NK-92 treated with Interleukin-12 subunit alpha and Interleukin-12 subunit beta, amount 100 ng/mL, for 24 hours (cell line): ENCODE results near the gene COPB2.

Experiments used
- DNase-seq: peaks from one replicate; lab custom pipeline; 2025; lab: John Stamatoyannopoulos, UW

Gene COPB2

GRCh38 chr3:139327861-139328260 is 61.6 kb downstream of the COPB2 start:
- DNase-seq: no peak

- no peak for DNase-seq
Measured at GRCh38 chr3:139327231-139327630, 62.2 kb downstream of the COPB2 start.

DNA sequence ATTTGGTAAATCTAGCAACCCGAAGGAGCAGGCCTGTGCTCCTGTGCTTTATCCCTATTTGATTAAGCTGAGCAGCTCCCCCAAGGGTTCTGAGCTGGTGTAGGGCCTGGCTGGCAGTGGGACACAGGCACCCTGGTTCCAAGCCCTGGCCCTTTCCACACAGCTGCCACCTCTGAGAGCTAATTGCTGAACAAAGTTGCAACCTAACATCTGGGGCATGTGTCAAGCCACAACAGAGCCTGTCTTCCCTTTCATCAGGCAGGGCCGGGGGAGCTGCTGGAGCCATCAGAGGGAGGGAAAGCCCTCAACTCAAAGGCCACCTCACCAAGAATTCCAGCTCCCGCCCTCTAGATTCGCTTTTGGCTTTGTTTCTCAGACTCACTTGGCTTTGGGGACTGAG is 62.7 kb downstream of the COPB2 start:
- DNase-seq: no peak

DNA sequence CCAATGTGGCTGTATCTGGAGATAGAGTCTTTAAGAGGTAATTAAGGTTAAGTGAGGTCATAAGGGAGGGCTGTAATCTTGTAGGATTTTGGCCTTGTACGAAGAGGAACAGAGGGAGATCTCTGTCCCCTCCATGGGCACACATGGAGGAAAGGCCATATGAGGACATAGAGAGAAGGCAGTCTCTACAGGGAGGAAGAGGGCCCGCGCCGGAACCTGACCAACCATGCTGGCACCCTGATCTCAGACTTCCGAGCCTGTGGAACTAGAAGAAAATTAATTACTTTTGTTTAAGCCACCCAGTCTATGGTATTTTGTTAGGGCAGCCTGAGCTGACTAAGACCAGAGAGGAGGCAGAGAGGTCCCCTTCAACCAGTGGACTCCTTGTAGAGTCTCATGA is 63.3 kb downstream of the COPB2 start:
- no peak for DNase-seq

DNA sequence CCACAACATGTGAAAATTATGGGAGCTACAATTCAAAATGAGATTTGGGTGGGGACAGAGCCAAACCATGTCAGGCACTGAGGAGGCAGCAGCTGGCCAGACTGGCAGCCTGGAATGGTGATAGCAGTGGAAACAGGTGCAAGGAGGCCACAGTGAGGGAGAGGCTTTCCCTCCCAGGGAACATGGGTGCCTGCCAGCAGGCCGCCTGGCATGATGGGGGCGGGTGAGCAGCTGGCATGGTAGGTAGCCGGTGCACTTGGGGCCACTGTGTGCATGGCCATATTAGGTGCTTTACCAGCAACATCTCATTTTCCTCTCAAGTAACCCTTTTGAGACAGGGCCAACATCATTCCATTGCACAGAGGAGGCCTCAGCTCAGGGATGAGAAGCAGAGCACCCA is 63.9 kb downstream of the COPB2 start:
- DNase-seq: no peak

DNA sequence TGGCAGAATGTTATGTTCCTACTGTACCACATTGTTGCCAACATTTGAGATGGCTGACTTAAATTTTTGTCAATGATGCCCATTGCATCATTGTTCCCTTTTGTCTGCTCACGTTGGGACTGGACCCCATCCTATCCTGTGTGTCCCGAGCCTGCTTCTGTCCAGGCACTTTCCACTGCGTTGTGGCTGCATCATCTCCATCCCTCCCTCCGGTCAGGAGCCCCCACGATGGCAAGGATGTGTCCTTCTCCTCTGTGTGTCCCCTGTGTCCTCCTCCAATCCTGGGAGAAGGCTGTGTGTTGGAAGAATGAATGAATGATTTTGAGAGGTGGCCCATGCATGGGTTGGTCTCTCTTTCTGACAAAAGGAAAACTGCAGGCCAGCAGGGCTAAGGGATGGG is 65.0 kb downstream of the COPB2 start:
- no peak for DNase-seq

DNA sequence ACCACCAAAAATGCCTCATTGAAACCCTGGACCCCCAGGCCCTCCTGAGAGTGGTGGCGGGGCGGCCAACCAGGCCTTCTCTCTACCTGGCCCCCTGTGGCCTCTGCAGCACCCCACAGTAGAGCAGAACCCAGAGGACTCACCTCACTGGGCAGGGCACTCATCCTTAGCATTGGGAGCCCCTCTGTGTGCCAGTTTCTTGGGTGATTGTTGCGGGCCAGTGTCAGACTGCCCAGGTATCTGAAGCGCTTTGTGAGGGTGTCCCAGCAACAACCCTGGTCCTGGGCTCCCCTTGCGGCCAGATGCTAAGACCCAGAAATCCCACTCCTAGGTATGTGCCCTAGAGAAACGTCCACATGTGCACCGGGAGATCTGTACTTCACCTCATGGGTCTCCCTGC is 66.3 kb downstream of the COPB2 start:
- no peak for DNase-seq

- no peak for DNase-seq
Measured at GRCh38 chr3:139322346-139322745, 67.1 kb downstream of the COPB2 start.

GRCh38 chr3:139320551-139321309 is 68.7 kb downstream of the COPB2 start:
- DNase-seq: no peak

DNA sequence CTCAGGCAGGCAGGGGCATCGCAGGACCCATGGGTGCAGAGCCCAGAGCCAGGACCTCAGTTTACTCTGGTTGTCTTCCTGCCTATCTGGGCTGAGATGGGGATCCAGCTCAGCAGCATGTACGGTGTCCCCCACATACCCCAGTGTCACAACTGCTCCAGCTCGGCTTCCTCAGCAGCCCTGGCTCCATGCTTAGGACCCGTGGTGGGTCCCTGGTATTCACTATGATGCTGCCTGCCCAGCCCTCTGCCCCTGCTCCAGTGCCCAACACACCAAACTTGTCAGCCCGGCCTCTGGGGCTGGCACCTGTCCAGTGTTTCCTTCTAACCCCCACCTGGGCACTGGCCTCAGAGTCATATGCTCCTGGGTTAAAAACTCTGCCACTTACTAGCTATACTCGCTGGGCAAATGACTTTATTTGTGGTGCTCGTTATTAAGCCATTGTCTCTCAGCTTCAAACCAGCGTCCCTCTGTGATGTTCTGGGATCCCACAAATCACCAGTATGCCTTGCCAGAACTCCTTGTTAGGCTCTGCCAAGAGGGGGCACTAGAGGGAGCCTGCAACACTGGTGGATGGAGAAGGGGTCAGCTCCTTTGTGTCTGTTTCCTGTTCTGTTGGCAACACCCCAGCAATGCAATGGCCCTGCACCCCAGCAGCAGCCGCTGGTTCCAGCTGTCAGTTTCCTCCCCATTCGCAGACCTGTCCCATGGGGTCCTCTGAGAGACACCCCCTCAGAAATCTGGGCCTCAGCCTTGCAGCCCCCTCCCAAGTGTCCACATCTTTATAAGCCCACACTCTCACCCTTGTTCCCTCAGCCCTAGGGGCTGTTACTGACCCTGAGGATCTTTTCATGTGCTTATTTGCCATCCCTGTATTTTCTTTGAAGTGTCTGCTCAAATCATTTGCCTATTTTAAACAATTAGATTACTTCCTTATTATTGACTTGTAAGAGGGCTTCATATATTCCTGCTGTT is 69.7 kb downstream of the COPB2 start:
- no peak for DNase-seq

DNA sequence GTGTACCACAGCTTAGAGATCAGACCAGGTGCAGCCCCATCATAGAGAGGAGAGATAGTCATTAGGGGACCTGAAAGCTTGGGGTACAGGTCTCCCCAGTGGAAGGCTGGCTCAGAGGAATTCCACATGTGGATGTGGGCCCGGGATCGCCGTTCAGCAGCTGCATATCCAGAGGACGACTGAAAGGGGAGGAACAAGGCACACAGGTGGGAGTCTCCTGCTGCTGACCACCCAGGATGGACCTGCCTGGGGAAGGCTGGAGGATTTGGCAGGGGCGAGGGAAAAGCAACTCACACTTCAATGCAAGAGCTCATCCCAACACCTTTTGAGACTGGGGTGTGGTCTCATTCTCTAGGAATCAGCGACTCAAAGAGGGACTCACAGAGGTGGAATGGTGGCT is 70.6 kb downstream of the COPB2 start:
- DNase-seq: no peak

- DNase-seq: no peak
Measured at GRCh38 chr3:139318431-139318816, 71.0 kb downstream of the COPB2 start.

DNA sequence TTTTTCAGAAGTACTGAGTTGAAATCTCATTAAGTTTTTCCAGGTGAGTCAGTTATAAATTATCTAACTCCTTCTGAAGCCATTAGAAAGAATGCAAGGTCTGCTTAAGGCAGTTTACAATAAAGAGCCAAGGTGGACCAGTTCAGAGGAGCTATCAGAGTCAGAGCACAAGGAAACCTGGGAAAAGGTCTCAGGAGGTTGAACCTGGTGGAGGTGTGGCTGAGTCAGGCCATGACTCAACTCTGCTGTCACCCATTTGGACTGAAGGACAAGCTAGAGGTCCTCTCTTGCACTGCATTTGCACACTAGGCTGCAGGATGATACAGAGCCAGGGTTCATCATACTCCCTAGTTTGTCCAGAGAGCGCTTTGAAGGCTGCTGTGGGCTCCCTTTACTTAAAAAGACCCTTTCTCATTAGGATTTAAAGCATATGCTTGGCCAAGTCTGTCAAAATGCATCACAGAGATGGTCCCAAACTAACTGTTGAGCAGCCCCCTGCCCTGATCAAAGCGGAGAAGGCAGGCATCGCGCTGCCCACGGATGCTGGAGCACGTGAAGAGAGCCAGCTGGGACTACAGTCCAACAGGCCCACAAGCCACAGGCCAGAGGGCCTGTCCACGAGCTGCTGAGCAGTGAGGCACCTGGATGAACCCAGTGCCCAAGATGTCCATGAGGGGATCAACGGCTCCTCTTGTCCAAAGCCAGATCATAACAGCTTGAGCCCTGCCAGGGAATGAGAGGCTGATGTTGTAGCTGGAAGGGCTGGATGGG is 71.6 kb downstream of the COPB2 start:
- DNase-seq: no peak

DNA sequence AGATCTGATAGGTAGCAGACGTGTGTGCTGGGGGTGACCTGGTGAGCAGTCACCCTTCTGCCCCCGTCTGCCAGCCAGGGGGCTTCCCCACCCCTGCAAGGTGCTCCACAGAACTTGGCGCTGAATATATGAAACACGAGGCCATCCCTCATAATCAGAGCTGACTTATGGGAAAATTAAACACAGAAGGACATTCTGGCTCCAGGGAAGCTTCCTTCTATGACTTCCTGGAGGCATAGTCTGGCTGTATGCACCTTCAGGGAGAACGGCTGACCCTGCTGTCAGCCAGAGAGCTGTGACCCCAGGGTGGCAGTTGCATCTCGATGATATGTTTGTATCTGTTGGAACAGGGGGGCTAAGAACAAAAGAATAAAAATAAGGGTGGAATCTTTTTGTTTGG is 72.2 kb downstream of the COPB2 start:
- no peak for DNase-seq

GRCh38 chr3:139313921-139314320 is 75.5 kb downstream of the COPB2 start:
- DNase-seq: no peak

- no peak for DNase-seq
Measured at GRCh38 chr3:139312959-139313358, 76.5 kb downstream of the COPB2 start.

GRCh38 chr3:139312416-139312815 is 77.0 kb downstream of the COPB2 start:
- DNase-seq: no peak

- no peak for DNase-seq
Measured at GRCh38 chr3:139311557-139311956, 77.9 kb downstream of the COPB2 start.

- DNase-seq: no peak
Measured at GRCh38 chr3:139310474-139310933, 78.9 kb downstream of the COPB2 start.

GRCh38 chr3:139309880-139310279 is 79.6 kb downstream of the COPB2 start:
- DNase-seq: no peak

- no peak for DNase-seq
Measured at GRCh38 chr3:139309061-139309591, 80.3 kb downstream of the COPB2 start.

DNA sequence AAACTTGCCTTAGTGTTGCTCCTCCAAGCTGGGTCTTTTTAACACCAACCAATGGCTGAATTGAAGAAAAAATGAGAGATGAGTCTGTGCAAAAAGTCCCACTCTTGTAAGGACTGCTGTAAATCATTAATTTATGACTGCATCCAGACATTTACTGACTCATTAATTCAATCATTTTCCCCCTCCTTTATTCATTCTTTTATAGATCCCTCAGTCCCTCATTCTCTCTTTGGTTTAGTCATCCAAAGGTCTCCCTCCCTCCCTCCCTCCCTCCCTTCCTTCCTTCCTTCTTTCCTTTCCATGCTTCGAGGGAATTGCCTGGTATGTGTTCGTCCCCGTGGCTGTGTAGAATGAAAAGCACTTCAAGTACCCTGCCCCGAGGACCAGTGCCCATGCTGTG is 80.9 kb downstream of the COPB2 start:
- no peak for DNase-seq
